GM12878 (cell line): Measurements from ENCODE around the gene AMN.

Experiments used
- CEBPB ChIP-seq, 2 experiments: fragments of 150-350 bp in 1 of 2; IDR thresholded peaks; 2 replicates each; pipeline ENCODE4 v1.6.1; 2012 to 2014; ENCODE audit warnings: low read depth in 2 of 2, low read length in 2 of 2, borderline replicate concordance in 1 of 2, inconsistent platforms in 1 of 2
- CHD4 ChIP-seq: fragments of 200-600 bp; sonication (generic); IDR thresholded peaks from 2 replicates; pipeline ENCODE4 v1.6.1; 2016; ENCODE audit warnings: mild to moderate bottlenecking
- CTCF ChIP-seq, 3 experiments: IDR thresholded peaks in 2 of 3; conservative IDR thresholded peaks in 1 of 3; 2 replicates each; pipeline ENCODE4 v1.5.1; 2011; ENCODE audit warnings: low read depth in 3 of 3, low read length in 3 of 3, mild to moderate bottlenecking in 3 of 3, control low read depth in 2 of 3, moderate library complexity in 2 of 3, inconsistent platforms in 1 of 3, mixed read lengths in 1 of 3; ENCODE audit not compliant: control insufficient read depth in 2 of 3, insufficient read depth in 1 of 3; ENCODE audit errors: extremely low read depth in 1 of 3
- DPF2 ChIP-seq: fragments of 450-650 bp; IDR thresholded peaks from 2 replicates; pipeline ENCODE4 v1.6.1; 2017; ENCODE audit warnings: mild to moderate bottlenecking
- EZH2 ChIP-seq: IDR thresholded peaks from 2 replicates; pipeline ENCODE4 v1.6.1; 2012; ENCODE audit warnings: low read depth, mild to moderate bottlenecking, control low read depth, inconsistent platforms, low read length, borderline replicate concordance; ENCODE audit not compliant: control insufficient read depth
- NFYB ChIP-seq: IDR thresholded peaks from 2 replicates; pipeline ENCODE4 v1.6.1; 2011; ENCODE audit warnings: low read depth, mild to moderate bottlenecking, low read length, improper control_type of control experiment, moderate library complexity; ENCODE audit not compliant: insufficient read depth
- RAD21 ChIP-seq: IDR thresholded peaks from 2 replicates; pipeline ENCODE4 v1.6.1; 2011; ENCODE audit warnings: mild to moderate bottlenecking, low read depth, low read length, moderate library complexity; ENCODE audit not compliant: insufficient read depth
- TCF7 ChIP-seq: IDR thresholded peaks from 2 replicates; pipeline ENCODE4 v1.6.1; 2014; ENCODE audit warnings: antibody characterized with exemption, borderline replicate concordance
- TF ChIP-seq, protein P1 (sequence below): fragments of 450-650 bp; IDR thresholded peaks from 2 replicates; pipeline ENCODE4 v1.6.1; 2017; ENCODE audit warnings: antibody characterized with exemption, mild to moderate bottlenecking, moderate library complexity

- no peak for TF ChIP-seq CEBPB (IDR thresholded peaks at IDR 0.05; ENCODE audit: borderline replicate concordance in 1 of 2, low read depth in 2 of 2, low read length in 2 of 2)
- TF ChIP-seq DPF2: no peak; the same call in 1 of the 2 replicates
- no peak for TF ChIP-seq EZH2
- TF ChIP-seq TCF7: no peak
- TF ChIP-seq RAD21: no peak
- TF ChIP-seq NFYB: no peak
- TF ChIP-seq CTCF (IDR thresholded peaks at IDR 0.05 in 2 of 3, conservative IDR thresholded peaks at IDR 0.05 in 1 of 3; ENCODE audit: control insufficient read depth in 2 of 3, extremely low read depth in 1 of 3, insufficient read depth in 1 of 3, low read depth in 3 of 3, low read length in 3 of 3): no peak
- TF ChIP-seq CHD4: no peak
- TF ChIP-seq, protein P1, sequence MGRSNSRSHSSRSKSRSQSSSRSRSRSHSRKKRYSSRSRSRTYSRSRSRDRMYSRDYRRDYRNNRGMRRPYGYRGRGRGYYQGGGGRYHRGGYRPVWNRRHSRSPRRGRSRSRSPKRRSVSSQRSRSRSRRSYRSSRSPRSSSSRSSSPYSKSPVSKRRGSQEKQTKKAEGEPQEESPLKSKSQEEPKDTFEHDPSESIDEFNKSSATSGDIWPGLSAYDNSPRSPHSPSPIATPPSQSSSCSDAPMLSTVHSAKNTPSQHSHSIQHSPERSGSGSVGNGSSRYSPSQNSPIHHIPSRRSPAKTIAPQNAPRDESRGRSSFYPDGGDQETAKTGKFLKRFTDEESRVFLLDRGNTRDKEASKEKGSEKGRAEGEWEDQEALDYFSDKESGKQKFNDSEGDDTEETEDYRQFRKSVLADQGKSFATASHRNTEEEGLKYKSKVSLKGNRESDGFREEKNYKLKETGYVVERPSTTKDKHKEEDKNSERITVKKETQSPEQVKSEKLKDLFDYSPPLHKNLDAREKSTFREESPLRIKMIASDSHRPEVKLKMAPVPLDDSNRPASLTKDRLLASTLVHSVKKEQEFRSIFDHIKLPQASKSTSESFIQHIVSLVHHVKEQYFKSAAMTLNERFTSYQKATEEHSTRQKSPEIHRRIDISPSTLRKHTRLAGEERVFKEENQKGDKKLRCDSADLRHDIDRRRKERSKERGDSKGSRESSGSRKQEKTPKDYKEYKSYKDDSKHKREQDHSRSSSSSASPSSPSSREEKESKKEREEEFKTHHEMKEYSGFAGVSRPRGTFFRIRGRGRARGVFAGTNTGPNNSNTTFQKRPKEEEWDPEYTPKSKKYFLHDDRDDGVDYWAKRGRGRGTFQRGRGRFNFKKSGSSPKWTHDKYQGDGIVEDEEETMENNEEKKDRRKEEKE: no peak
Observed at GRCh38 chr14:102900631-102901571, 21.6 kb upstream of the AMN start.
